ENCODE data around the gene UFD1. TPM values are rescaled to one million over a fixed set of nuclear protein-coding genes. Genes with fewer than 3 reads are reported as not detected.

UFD1 gene
- total and polyA plus RNA-seq, 2 of the 13 experiments (the other 11 are each of a cell fraction or from before 2014, with no cell fraction given): 47.9 to 51.1 TPM

DNA sequence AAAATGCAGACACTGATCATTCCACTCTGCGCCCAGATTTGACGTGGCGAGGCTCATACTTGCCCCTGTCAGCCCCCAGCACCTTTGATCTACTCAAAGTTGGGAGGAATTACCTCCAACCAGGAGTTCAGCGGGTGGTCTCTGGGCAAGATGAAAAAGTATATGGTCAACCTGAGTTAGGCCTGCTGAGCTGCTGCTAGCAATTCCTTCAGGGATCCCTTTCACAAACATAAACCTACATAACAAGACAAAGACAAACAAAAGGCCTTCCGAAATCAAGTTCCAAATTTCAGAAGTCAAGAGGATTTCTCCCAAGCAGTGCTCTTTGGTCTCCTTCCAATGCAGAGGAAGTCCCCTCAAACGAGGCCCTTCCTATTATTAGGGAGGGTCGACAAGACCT is 24.4 kb upstream of the UFD1 start:
- Histone ChIP-seq H2AFZ (ENCODE audit: low read length) (no peak overlapping the region), H3K4me1 (ENCODE audit: insufficient read depth, low read length) (no peaks in the 10 kb centered on the region), H3K36me3 (replicated peaks in 1 of 2; ENCODE audit: control insufficient read depth in 1 of 2, insufficient read depth in 2 of 2, low read length in 2 of 2) (peaks cover 4 to 29% of the 10 kb centered on the region in 2 experiments), H3K79me2 (ENCODE audit: insufficient read depth, low read length) (no peaks in the 10 kb centered on the region), H3K4me3 (replicated peaks in 1 of 3; ENCODE audit: insufficient read depth in 1 of 3, low read depth in 2 of 3, low read length in 3 of 3) (no peak overlapping the region), H3K27ac (ENCODE audit: extremely low read length, insufficient read depth, low read length) (no peak overlapping the region), H3K9me3 (ENCODE audit: low read length) (no peaks in the 10 kb centered on the region), H3K9ac (ENCODE audit: insufficient read depth, low read depth, low read length) (no peak overlapping the region), H3K4me2 (ENCODE audit: low read depth, low read length) (no peak overlapping the region), H3K27me3 (ENCODE audit: control insufficient read depth in 1 of 2, insufficient read depth in 2 of 2, low read length in 2 of 2) (no peaks in the 10 kb centered on the region), H4K20me1 (ENCODE audit: insufficient read depth, low read length) (no peaks in the 10 kb centered on the region)
- in situ Hi-C loops (cut with HindIII; ENCODE audit: extremely low pct_ligation_motif_present, low pct_unique_long_range_greater_than_20kb): no loop called here
- TF ChIP-seq KLF15 (CRISPR knock-in tag; IDR thresholded peaks at IDR 0.05; ENCODE audit: borderline replicate concordance) (no peak), RAD51 (IDR thresholded peaks at IDR 0.05; ENCODE audit: borderline replicate concordance) (no peak), DDIT3 (CRISPR knock-in tag; IDR thresholded peaks at IDR 0.05) (no peak), ZSCAN29 (CRISPR knock-in tag; conservative IDR thresholded peaks at IDR 0.05) (no peak), PAWR (CRISPR knock-in tag; IDR thresholded peaks at IDR 0.05; ENCODE audit: borderline replicate concordance) (no peak), ZFP1 (CRISPR knock-in tag; IDR thresholded peaks at IDR 0.05) (no peak), TARDBP (CRISPR knock-in tag; IDR thresholded peaks at IDR 0.05) (no peak), PPARG (CRISPR knock-in tag; conservative IDR thresholded peaks at IDR 0.05) (no peak), ZNF687 (CRISPR knock-in tag; IDR thresholded peaks at IDR 0.05) (no peak), HNF4G (IDR thresholded peaks at IDR 0.05; ENCODE audit: borderline replicate concordance, low read depth, low read length) (no peak), HNF4G (CRISPR knock-in tag; IDR thresholded peaks at IDR 0.05; ENCODE audit: borderline replicate concordance, low read depth) (no peak), SP4 (CRISPR knock-in tag; IDR thresholded peaks at IDR 0.05) (no peak), DNMT3B (CRISPR knock-in tag; conservative IDR thresholded peaks at IDR 0.05) (no peak)
- POLR2A ChIA-PET: no interaction called here
- CTCF ChIA-PET (ENCODE audit: low intra/inter-chr PET ratio, low total read pairs): no interaction called here
- 91% methylated on average over 7 of the region's 7 CpGs for WGBS (ENCODE audit: low lambda C conversion rate)
- BruUV-seq (replicated peaks): no TSS peak
- ATAC-seq (no peak), FAIRE-seq (no peak), DNase-seq (ENCODE audit: low spot score) (no peak)
- intact Hi-C loops (cut with micrococcal nuclease; ENCODE audit: unreplicated experiment): no loop called here

Data from HepG2 (cell line).